ENCODE measurements around the gene C1orf56.

DNA sequence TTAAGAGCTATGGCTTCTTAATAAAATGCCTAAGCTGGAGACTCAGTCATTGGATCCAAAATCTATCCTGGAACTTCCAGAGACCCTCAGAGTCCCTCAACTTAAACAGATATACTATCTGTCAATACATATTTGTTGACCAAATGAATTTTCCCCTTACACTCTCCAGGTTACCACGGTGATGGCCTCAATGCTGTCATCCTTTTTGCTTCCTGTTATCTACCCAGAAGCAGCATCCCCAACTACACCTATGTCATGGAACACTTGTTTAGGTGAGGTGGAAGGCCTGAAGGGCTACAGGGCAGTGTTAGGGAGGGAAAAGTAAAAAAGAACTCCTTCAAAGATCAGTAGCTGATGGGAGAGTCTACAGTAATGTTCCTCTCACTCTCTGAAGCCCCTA, 4.4 kb upstream of the C1orf56 start:
- TF ChIP-seq, protein P1, sequence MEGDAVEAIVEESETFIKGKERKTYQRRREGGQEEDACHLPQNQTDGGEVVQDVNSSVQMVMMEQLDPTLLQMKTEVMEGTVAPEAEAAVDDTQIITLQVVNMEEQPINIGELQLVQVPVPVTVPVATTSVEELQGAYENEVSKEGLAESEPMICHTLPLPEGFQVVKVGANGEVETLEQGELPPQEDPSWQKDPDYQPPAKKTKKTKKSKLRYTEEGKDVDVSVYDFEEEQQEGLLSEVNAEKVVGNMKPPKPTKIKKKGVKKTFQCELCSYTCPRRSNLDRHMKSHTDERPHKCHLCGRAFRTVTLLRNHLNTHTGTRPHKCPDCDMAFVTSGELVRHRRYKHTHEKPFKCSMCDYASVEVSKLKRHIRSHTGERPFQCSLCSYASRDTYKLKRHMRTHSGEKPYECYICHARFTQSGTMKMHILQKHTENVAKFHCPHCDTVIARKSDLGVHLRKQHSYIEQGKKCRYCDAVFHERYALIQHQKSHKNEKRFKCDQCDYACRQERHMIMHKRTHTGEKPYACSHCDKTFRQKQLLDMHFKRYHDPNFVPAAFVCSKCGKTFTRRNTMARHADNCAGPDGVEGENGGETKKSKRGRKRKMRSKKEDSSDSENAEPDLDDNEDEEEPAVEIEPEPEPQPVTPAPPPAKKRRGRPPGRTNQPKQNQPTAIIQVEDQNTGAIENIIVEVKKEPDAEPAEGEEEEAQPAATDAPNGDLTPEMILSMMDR (IDR thresholded peaks at IDR 0.05; ENCODE audit: low read depth, low read length, missing input control) = no peak
- no peak for TF ChIP-seq RAD21 (IDR thresholded peaks at IDR 0.05)
- no peak for TF ChIP-seq JUND (IDR thresholded peaks at IDR 0.05)
- no peak for TF ChIP-seq SP1 (IDR thresholded peaks at IDR 0.05)
- TF ChIP-seq, protein P2, sequence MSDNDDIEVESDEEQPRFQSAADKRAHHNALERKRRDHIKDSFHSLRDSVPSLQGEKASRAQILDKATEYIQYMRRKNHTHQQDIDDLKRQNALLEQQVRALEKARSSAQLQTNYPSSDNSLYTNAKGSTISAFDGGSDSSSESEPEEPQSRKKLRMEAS (IDR thresholded peaks at IDR 0.05) = no peak
- TF ChIP-seq, protein P3, sequence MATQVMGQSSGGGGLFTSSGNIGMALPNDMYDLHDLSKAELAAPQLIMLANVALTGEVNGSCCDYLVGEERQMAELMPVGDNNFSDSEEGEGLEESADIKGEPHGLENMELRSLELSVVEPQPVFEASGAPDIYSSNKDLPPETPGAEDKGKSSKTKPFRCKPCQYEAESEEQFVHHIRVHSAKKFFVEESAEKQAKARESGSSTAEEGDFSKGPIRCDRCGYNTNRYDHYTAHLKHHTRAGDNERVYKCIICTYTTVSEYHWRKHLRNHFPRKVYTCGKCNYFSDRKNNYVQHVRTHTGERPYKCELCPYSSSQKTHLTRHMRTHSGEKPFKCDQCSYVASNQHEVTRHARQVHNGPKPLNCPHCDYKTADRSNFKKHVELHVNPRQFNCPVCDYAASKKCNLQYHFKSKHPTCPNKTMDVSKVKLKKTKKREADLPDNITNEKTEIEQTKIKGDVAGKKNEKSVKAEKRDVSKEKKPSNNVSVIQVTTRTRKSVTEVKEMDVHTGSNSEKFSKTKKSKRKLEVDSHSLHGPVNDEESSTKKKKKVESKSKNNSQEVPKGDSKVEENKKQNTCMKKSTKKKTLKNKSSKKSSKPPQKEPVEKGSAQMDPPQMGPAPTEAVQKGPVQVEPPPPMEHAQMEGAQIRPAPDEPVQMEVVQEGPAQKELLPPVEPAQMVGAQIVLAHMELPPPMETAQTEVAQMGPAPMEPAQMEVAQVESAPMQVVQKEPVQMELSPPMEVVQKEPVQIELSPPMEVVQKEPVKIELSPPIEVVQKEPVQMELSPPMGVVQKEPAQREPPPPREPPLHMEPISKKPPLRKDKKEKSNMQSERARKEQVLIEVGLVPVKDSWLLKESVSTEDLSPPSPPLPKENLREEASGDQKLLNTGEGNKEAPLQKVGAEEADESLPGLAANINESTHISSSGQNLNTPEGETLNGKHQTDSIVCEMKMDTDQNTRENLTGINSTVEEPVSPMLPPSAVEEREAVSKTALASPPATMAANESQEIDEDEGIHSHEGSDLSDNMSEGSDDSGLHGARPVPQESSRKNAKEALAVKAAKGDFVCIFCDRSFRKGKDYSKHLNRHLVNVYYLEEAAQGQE (IDR thresholded peaks at IDR 0.05) = no peak
- no peak for TF ChIP-seq GABPA (IDR thresholded peaks at IDR 0.05 in 1 of 2, conservative IDR thresholded peaks at IDR 0.05 in 1 of 2)
- TF ChIP-seq ATF3 (IDR thresholded peaks at IDR 0.05) = no peak
